Islet precursor cell (in vitro differentiated cells): ENCODE measurements around the gene RAB3IL1.

ENCODE experiments used
- DNase-seq: peaks from one replicate; pipeline ENCODE4 v3.0.0-alpha.2; 2018

Gene RAB3IL1

GRCh38 chr11:61918251-61918937 is 1.0 kb upstream of the RAB3IL1 start:
- DNase-seq, result no peak

- DNase-seq, result peak; percentile 51
Observed at GRCh38 chr11:61916737-61917333, 531 bp downstream of the RAB3IL1 start.

GRCh38 chr11:61914471-61915171 is 2.7 kb downstream of the RAB3IL1 start:
- DNase-seq, result no peak

- DNase-seq, result no peak
Observed at GRCh38 chr11:61913699-61914395, 3.5 kb downstream of the RAB3IL1 start.

GRCh38 chr11:61912991-61913698 is 4.2 kb downstream of the RAB3IL1 start:
- peak; percentile 62 for DNase-seq

GRCh38 chr11:61912530-61912898 is 4.9 kb downstream of the RAB3IL1 start:
- no peak for DNase-seq

DNA sequence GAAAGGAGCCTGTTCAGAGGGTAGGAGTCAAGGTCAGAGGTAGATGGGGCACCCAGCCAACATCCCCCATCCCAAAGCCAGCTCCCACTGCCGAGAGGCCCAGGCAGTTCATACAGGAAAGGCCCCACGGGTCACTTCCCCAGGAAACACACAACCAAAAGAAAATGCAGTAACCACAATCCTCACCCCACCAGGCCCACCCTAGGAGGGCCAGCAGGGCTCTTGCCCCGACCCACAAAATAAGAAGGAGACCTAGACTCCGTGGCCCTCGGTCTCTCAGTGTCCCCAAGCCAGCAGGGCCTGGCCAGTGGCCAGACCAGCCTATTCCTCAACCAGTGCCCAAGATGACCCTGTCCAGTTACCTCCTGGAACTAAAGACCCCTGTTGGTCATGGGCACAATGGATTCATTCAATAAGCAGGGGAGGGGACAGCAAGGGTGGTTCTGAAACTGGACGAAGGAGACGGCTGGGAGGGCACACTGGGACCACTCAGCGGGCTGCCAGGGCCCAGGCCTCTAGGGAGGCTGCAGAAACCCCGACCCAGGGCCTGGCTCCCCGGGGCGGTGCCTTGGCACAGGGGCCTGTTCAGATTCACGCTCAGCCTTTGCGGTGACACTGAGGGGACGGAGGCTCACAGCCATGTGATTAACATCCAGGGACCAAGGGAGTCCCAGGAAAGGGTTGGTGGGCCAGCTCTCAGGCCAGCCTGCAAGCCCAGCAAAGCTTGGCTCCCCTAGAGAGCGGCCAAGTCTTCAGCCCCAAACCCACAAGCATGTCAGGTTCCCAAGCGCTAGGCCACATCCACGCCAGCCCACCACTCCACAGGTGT is 5.5 kb downstream of the RAB3IL1 start:
- DNase-seq, result peak; percentile 50

- no peak for DNase-seq
Observed at GRCh38 chr11:61911128-61911700, 6.2 kb downstream of the RAB3IL1 start.

DNA sequence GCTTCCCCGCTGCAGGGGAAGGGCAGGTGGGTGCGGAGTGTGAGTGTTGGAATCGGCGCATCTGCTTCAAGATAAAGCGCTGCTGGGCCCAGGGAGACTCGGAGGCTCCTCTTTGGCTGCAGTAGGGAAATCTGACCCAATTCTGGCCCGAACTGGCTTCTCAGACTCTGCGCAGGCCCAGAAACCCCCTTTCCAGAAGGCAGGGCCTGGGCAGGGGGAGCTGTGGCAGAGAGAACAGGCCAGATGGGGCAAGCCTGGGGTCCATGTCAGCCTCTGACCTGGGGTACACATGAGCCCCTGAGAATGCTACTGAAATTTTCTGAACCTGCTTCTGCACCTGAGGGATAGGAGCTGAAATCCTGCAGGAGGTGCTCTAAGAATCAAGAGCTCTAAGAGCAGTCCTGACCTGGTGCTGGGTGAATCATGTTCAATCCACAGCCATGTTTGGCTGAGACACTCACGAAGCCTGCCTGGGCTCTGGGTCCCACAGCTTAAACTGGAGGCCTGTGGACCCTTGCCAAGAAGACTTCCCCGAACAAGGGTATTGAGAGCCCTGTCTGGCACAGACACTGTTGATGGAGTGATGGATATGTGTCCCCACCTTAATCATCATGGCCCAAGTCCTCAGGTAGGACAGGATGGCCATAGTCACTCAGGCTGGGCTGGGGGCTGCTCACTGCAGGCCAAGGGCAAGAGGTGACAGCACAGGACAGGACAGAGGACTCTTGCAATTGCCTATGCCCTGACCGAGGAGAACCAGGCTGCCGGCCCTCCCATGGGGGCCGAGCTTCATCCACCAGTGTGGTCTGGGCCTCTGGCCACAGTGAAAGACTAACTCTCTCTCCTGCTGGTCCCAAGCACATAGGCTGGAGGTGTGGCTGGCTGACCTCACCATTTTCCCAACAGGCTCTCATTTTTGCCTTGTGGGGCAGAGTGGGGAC is 6.9 kb downstream of the RAB3IL1 start:
- DNase-seq, result no peak

DNA sequence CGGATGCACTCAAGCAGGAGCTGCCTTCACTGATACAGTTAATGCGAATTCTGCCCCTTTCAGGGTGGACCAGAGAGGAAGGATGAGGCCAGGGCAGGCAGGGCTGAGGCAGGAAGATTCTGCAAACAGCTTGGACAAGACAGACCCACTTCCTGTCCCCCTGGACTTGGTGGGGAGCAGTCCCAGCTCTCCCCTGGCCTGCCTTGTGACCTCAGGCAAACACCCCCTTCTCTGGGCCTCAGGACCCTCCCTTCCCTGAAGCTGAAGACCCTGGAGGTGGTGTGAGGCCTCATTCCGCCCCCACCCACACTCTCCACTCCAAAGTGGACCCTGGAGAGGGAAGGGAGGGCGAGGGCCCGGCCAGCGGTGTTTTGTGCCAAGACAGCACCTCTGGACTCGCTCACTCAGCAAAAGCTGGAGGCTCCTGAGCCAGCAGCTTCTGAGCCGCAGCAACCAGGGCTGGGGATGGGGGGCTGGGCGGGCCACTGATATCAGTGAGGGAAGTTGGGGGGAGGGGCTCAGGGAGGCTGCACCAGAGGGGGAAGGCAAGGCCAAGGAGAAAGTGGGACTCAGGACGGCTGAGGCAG is 8.5 kb downstream of the RAB3IL1 start:
- no peak for DNase-seq

GRCh38 chr11:61907871-61908729 is 9.3 kb downstream of the RAB3IL1 start:
- DNase-seq, result no peak

DNA sequence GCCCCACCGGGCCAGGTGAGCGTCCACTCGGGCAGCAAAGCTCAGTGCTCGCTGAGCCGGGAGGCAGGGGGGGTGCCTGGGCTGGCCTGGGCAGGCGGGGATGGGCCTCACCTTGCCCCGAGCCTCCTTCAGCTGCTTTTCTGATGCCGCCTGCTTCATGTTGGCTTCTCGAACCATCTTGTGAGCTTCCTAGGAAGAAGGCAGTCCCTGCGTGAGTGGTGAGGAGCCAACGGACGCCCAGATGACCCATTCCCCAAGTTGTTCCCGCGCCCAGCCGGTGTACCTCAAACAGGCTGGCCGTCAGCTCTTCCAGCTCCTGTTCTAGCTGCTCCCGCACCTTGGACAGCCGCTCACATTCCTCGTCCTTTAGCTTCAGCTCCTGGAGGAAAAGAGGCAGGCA is 10.1 kb downstream of the RAB3IL1 start:
- DNase-seq, result no peak

DNA sequence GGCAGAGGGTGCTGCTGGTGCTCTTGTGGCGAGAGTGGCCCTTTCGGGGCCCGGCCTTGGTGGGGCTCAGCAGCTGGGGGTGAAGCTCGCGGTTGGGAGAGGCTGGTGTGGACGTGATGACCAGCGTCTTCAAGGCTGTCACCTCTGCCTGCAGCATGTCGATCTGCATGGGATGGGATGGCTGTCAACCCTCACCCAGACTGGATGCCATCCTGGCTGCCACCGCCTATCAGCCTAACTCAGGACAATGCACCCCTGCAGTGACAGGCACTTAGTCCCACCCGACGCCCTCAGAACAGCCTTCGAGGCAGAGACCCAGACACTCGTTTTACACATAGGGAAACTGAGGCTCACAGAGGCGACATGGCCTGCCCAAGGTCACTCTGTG is 10.8 kb downstream of the RAB3IL1 start:
- no peak for DNase-seq

DNA sequence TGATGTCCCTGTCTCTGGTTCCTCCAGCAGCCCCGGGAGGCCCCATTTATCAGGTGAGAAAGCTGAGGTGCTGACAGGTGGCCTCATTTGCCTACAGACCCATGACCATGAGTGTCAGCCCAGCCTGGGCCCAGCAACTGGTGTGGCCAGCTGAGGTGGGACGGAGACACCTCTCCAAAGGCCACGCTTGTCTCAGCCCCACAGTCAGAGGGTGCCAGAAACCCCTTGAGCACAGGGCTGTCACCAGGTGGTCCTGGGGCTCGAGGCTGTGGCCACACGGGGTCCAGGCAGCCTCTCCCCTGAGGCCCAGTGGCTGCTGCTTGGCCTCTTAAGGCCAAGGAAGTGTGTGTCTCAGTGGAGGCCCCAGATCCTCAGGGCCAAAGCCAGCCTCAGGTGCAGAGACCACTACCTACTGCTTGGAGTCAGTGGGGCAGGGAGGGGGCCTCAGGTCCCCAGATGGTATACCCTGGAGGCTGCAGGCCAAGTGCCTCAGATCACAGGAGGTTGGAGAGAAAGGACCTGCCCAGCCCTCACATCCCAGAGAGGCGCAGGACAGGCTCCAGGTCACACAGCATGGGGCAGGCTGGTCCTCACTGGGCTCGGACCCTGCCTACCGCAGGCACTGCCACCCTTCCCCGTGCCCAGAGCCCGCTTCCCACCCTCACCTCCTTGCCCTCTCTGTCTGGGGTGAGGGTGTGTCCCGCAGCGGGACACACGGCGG is 11.4 kb downstream of the RAB3IL1 start:
- DNase-seq, result no peak

GRCh38 chr11:61905067-61905696 is 12.2 kb downstream of the RAB3IL1 start:
- DNase-seq, result no peak

GRCh38 chr11:61904539-61905048 is 12.8 kb downstream of the RAB3IL1 start:
- peak; percentile 84 for DNase-seq

- no peak for DNase-seq
Observed at GRCh38 chr11:61903845-61904244, 13.5 kb downstream of the RAB3IL1 start.

- no peak for DNase-seq
Observed at GRCh38 chr11:61902313-61902712, 15.1 kb downstream of the RAB3IL1 start.
